GM23248 (cell line): ENCODE results near the gene R3HCC1L. TPM values are rescaled to one million over a fixed set of nuclear protein-coding genes. Genes with fewer than 3 reads are reported as not detected.

Experiments used
- DNase-seq: peaks from one replicate; pipeline ENCODE4 v3.0.0-alpha.2; 2015
- H2AFZ ChIP-seq: fragments of 200-600 bp; sonication (generic); 2 replicates; pipeline ENCODE4 v1.6.1; 2016; ENCODE audit warnings: antibody characterized with exemption
- H3F3A ChIP-seq: fragments of 200-600 bp; sonication (generic); 2 replicates; pipeline ENCODE4 v1.6.1; 2016; ENCODE audit warnings: mild to moderate bottlenecking, antibody characterized with exemption, mixed run types; ENCODE audit not compliant: insufficient read depth
- H3K27ac ChIP-seq: fragments of 200-600 bp; sonication (generic); 2 replicates; pipeline ENCODE4 v1.5.1; 2016; ENCODE audit warnings: mild to moderate bottlenecking
- H3K27me3 ChIP-seq: fragments of 200-600 bp; sonication (generic); replicated peaks from 2 replicates; pipeline ENCODE4 v1.6.1; 2016; ENCODE audit warnings: mild to moderate bottlenecking; ENCODE audit not compliant: insufficient read depth
- H3K36me3 ChIP-seq: fragments of 200-600 bp; sonication (generic); 2 replicates; pipeline ENCODE4 v1.6.1; 2016; ENCODE audit warnings: low read depth, mild to moderate bottlenecking
- H3K4me1 ChIP-seq: fragments of 200-600 bp; sonication (generic); 2 replicates; pipeline ENCODE4 v1.6.1; 2016; ENCODE audit warnings: mild to moderate bottlenecking; ENCODE audit not compliant: insufficient read depth
- H3K4me2 ChIP-seq: fragments of 200-600 bp; sonication (generic); one replicate; pipeline ENCODE4 v1.6.1; 2016; ENCODE audit warnings: mild to moderate bottlenecking; ENCODE audit not compliant: unreplicated experiment
- H3K4me3 ChIP-seq: fragments of 200-600 bp; sonication (generic); 2 replicates; pipeline ENCODE4 v1.5.1; 2016; ENCODE audit warnings: mild to moderate bottlenecking
- H3K79me2 ChIP-seq: fragments of 200-600 bp; sonication (generic); 2 replicates; pipeline ENCODE4 v1.6.1; 2016; ENCODE audit warnings: mild to moderate bottlenecking; ENCODE audit not compliant: insufficient read depth
- H3K9ac ChIP-seq: fragments of 200-600 bp; sonication (generic); 2 replicates; pipeline ENCODE4 v1.6.1; 2016; ENCODE audit warnings: mild to moderate bottlenecking
- H3K9me2 ChIP-seq: fragments of 200-600 bp; sonication (generic); 2 replicates; pipeline ENCODE4 v1.6.1; 2016; ENCODE audit warnings: mixed run types, mild to moderate bottlenecking, moderate library complexity; ENCODE audit not compliant: insufficient read depth
- H3K9me3 ChIP-seq: fragments of 200-600 bp; sonication (generic); one replicate; pipeline ENCODE4 v1.6.1; 2017; ENCODE audit warnings: low read depth
- H4K20me1 ChIP-seq: fragments of 200-600 bp; sonication (generic); 2 replicates; pipeline ENCODE4 v1.6.0; 2016; ENCODE audit not compliant: insufficient read depth
- EZH2 ChIP-seq: fragments of 200-600 bp; sonication (generic); IDR thresholded peaks from 2 replicates; pipeline ENCODE4 v1.6.1; 2018; ENCODE audit warnings: antibody characterized with exemption, mild to moderate bottlenecking; ENCODE audit not compliant: insufficient read depth, poor library complexity, severe bottlenecking
- EZH2phosphoT487 ChIP-seq: fragments of 200-600 bp; sonication (generic); IDR thresholded peaks from 2 replicates; pipeline ENCODE4 v1.6.1; 2018; ENCODE audit warnings: antibody characterized with exemption, moderate library complexity, mild to moderate bottlenecking, low read depth; ENCODE audit not compliant: insufficient read depth
- WGBS, 2 experiments: methylation state at CpG; one replicate each; pipeline ENCODE4 v1.1.6; 2015 to 2017; ENCODE audit warnings: low lambda C conversion rate in 2 of 2, low coverage in 1 of 2; ENCODE audit errors: missing lambda C conversion rate in 2 of 2; 5-methylcytosine and 5-hydroxymethylcytosine counted together
- in situ Hi-C: fragments of 300-500 bp; cut with MboI; formaldehyde crosslinking; loops from 2 replicates; pipeline ENCODE4 v1.15.0; 2020
- polyA plus RNA-seq: library from polyadenylated mRNA; unstranded; fragments of >200 nt; fragmentation: Nextera tagmentation; extraction: Ambion mirVana; gene quantifications from 2 replicates; pipeline ENCODE4 v1.2.1, GENCODE V29; 2016
- total RNA-seq: library from RNA; depleted of rRNA; stranded (reverse); fragments of >200 nt; shearing (Covaris generic); gene quantifications from 2 replicates; pipeline ENCODE4 v1.2.3, GENCODE V29; 2014

The R3HCC1L gene
- total and polyA plus RNA-seq, 2 experiments from 2014 or later, result 8.2 to 10.2 TPM

- TF ChIP-seq EZH2phosphoT487 (no peak), EZH2 (no peak)
- H3K27ac ChIP-seq, result no peak overlapping the region
- no peaks in the 10 kb centered on the region for H3K9me2 ChIP-seq
- H3K27me3 ChIP-seq, result no peaks in the 10 kb centered on the region
- H3K9ac ChIP-seq, result no peak overlapping the region
- DNase-seq, result no peak
- no peaks in the 10 kb centered on the region for H3K9me3 ChIP-seq
- WGBS, 2 experiments, result 96 to 97% methylated on average over 11 of the region's 11 CpGs
- no peaks in the 10 kb centered on the region for H3K79me2 ChIP-seq
- in situ Hi-C loops, result no loop called here
- no peak overlapping the region for H2AFZ ChIP-seq
- H4K20me1 ChIP-seq, result no peaks in the 10 kb centered on the region
- peaks cover 82% of the 10 kb centered on the region for H3F3A ChIP-seq
- peaks cover 6% of the 10 kb centered on the region; the same call in 1 of the 2 replicates for H3K4me1 ChIP-seq
- no peak overlapping the region for H3K4me2 ChIP-seq
- peaks cover 44% of the 10 kb centered on the region for H3K36me3 ChIP-seq
- no peak overlapping the region for H3K4me3 ChIP-seq
These were observed 122.2 kb downstream of the R3HCC1L start for GRCh38 chr10:98256692-98257091.

- Histone ChIP-seq H3K27me3 (no peaks in the 10 kb centered on the region), H3F3A (peaks cover 80% of the 10 kb centered on the region), H3K4me1 (peaks cover 6% of the 10 kb centered on the region; the same call in 1 of the 2 replicates), H3K9me3 (no peaks in the 10 kb centered on the region), H3K4me3 (no peak overlapping the region), H3K36me3 (peaks cover 44% of the 10 kb centered on the region; the same call in 1 of the 2 replicates), H3K79me2 (no peaks in the 10 kb centered on the region), H3K27ac (no peak overlapping the region), H3K9me2 (no peaks in the 10 kb centered on the region), H4K20me1 (no peaks in the 10 kb centered on the region), H3K9ac (no peak overlapping the region), H3K4me2 (no peak overlapping the region), H2AFZ (no peak overlapping the region)
- TF ChIP-seq EZH2, result no peak
- TF ChIP-seq EZH2phosphoT487, result no peak
- in situ Hi-C loops, result no loop called here
- WGBS, 2 experiments, result 83 to 92% methylated on average over 12 of the region's 12 CpGs
- no peak for DNase-seq
These were observed 122.7 kb downstream of the R3HCC1L start for GRCh38 chr10:98257198-98257597.

GRCh38 chr10:98257961-98258360, 123.5 kb downstream of the R3HCC1L start:
- Histone ChIP-seq H3K4me2 (no peak overlapping the region), H3K4me3 (no peak overlapping the region), H3K79me2 (no peaks in the 10 kb centered on the region), H3K9me3 (no peaks in the 10 kb centered on the region), H2AFZ (no peak overlapping the region), H3F3A (peaks cover 78% of the 10 kb centered on the region), H3K9me2 (no peaks in the 10 kb centered on the region), H3K27ac (no peak overlapping the region), H3K9ac (no peak overlapping the region), H4K20me1 (no peaks in the 10 kb centered on the region), H3K27me3 (no peaks in the 10 kb centered on the region), H3K4me1 (peaks cover 6% of the 10 kb centered on the region; the same call in 1 of the 2 replicates), H3K36me3 (peaks cover 39% of the 10 kb centered on the region; the same call in 1 of the 2 replicates)
- no peak for DNase-seq
- in situ Hi-C loops, result no loop called here
- WGBS, 2 experiments, result 90% methylated on average over 16 of the region's 16 CpGs
- TF ChIP-seq EZH2phosphoT487 (no peak), EZH2 (no peak)

- TF ChIP-seq EZH2 (no peak), EZH2phosphoT487 (no peak)
- Histone ChIP-seq H3K27ac (no peak overlapping the region), H3K9me3 (no peaks in the 10 kb centered on the region), H3F3A (peaks cover 70% of the 10 kb centered on the region), H3K4me2 (no peak overlapping the region), H3K27me3 (no peaks in the 10 kb centered on the region), H3K36me3 (peaks cover 32% of the 10 kb centered on the region; the same call in 1 of the 2 replicates), H4K20me1 (no peaks in the 10 kb centered on the region), H3K9me2 (no peaks in the 10 kb centered on the region), H3K4me1 (peaks cover 6% of the 10 kb centered on the region; the same call in 1 of the 2 replicates), H3K79me2 (no peaks in the 10 kb centered on the region), H2AFZ (no peak overlapping the region), H3K9ac (no peak overlapping the region), H3K4me3 (no peak overlapping the region)
- in situ Hi-C loops, result no loop called here
- DNase-seq, result peak; percentile 43
- 77 to 84% methylated on average over 13 of the region's 13 CpGs for WGBS, 2 experiments
These were observed 124.4 kb downstream of the R3HCC1L start for GRCh38 chr10:98258683-98259454.
